Raji (cell line): ENCODE results near the gene RAB4A.

ENCODE experiments used
- POLR2A ChIP-seq: IDR thresholded peaks from 2 replicates; pipeline ENCODE4 v1.6.1; 2011; ENCODE audit warnings: low read depth, low read length, control low read depth; ENCODE audit not compliant: insufficient read depth

Gene RAB4A

DNA sequence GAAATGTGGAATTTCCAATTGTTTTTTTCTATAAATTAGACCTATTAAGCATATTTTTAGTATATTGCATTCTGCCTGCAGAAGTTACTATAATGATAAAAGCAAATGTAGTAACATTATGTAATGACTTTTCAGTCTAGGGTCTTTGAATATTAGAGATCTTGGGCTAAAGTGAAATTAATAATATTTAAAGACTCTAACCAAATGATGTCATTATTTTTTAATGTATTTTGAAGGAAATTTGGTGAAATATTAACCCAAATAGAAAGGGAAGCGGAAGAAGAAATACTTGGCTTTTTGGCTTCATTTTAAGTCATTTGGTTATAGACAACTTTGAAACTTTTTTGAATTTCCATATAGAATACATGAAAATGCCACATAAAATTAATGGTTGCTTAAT lies 26.8 kb downstream of the RAB4A start:
- no peak for TF ChIP-seq POLR2A

GRCh38 chr1:229298420-229298819 lies 27.5 kb downstream of the RAB4A start:
- no peak for TF ChIP-seq POLR2A

GRCh38 chr1:229298887-229299503 lies 28.1 kb downstream of the RAB4A start:
- no peak for TF ChIP-seq POLR2A

- no peak for TF ChIP-seq POLR2A
Observed at GRCh38 chr1:229300099-229300757, 29.3 kb downstream of the RAB4A start.

DNA sequence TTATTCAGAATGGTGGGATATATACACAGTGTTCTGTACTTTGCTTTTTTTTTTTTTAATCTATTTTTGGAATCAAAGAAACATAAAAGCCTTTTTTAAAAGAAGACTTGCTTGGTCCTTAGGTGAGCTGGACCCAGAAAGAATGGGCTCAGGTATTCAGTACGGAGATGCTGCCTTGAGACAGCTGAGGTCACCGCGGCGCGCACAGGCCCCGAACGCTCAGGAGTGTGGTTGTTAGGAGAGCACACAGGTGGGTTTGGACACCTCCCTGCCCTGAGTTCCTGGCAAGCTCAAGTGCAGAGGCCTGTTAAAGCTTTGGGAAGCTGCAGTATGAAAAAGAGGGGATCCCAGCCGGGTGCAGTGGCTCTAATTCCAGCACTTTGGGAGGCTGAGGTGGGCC lies 31.8 kb downstream of the RAB4A start:
- TF ChIP-seq POLR2A, result no peak

- TF ChIP-seq POLR2A, result no peak
Observed at GRCh38 chr1:229303855-229304254, 32.9 kb downstream of the RAB4A start.

GRCh38 chr1:229305392-229305791 lies 34.5 kb downstream of the RAB4A start:
- TF ChIP-seq POLR2A, result no peak

DNA sequence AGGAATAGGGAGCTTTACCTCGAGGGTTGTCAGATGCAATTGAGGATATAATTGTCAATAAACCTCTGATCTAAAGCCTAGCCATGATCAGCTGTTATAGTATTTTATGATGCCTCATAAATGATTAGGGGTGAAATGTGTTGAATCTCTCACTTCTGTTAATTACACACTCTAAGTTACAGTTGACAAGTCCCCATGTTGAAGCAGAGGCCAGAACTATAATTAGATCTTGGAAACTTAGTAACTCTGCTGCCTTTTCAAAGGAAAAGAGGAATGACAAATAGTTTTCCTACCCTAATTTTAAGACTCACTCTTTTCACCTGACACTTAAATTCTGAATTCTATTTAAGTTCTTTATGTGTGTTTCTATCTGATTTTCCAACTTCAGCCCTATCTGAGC lies 38.2 kb downstream of the RAB4A start:
- TF ChIP-seq POLR2A, result no peak

DNA sequence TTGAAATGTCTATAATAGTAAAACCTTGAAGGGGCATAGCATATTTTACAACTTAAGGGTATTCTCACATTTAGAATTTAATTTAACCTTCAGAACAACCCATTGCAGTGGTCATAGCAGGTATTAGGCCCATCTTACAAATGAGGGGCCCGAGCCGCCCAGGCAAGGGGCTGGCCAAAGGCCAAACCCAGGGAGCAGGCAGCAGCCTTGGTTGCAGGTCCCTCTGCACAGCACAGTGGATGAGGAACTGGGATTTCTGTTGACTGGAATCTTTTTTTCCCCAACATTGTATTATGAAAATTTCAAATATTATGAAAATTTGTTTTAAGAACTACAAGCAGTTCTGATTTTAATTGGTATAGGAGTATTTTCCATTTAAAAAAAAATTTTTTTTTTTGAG lies 38.8 kb downstream of the RAB4A start:
- no peak for TF ChIP-seq POLR2A

GRCh38 chr1:229310833-229311232 lies 39.9 kb downstream of the RAB4A start:
- no peak for TF ChIP-seq POLR2A

GRCh38 chr1:229316166-229316565 lies 45.3 kb downstream of the RAB4A start:
- TF ChIP-seq POLR2A, result no peak

DNA sequence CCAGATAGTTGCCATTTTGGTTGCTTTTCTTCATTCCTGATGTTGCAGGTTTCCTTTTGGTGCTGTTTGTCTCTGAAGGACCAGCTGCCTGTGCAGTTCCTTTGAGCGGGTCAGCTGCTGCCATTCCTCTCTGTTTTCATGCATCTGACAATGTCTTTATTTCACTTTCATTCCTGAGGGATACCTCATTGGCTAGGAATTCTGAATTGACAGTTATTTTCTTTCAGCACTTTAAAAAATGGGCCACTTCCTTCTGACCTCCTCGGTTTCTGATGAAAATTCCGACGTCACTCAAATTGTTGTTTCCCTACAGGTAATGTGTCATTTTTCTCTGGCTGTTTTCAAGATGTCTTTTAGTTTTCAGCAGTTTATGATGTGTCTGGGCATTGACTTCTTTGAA lies 47.1 kb downstream of the RAB4A start:
- TF ChIP-seq POLR2A, result no peak

DNA sequence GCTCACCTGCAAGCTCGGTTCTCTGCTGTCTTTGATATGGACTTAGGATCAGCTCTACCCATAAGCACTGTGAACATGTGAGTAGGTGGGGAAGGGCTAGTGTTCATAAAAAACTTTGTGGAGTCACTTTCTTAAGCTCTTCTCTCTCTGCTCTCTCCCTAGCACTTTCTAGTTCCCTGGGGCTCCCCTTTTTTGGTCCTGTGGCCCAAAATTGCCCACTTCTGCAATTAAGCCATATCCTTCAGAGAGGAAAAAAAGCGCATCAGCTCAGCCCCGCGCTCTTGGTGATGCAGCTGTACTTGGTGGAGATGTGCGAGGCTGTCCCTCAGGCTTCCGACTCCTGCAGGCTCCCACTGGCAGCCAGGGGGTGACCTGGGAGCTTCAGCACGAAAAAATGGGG lies 48.6 kb downstream of the RAB4A start:
- no peak for TF ChIP-seq POLR2A

- no peak for TF ChIP-seq POLR2A
Observed at GRCh38 chr1:229323201-229323600, 52.3 kb downstream of the RAB4A start.

- no peak for TF ChIP-seq POLR2A
Observed at GRCh38 chr1:229323885-229324553, 53.1 kb downstream of the RAB4A start.

- TF ChIP-seq POLR2A, result no peak
Observed at GRCh38 chr1:229325401-229325800, 54.5 kb downstream of the RAB4A start.
